Mammary epithelial cell (primary cell): ENCODE data around the gene CATSPER3.

Experiments used
- CTCF ChIP-seq, 2 donors: IDR thresholded peaks in 1 of 2; conservative IDR thresholded peaks in 1 of 2; 2 replicates each; pipeline ENCODE4 v1.5.1; 2011 to 2012; ENCODE audit warnings: inconsistent platforms in 2 of 2, low read length in 2 of 2, mild to moderate bottlenecking in 2 of 2, control low read depth in 1 of 2, low read depth in 1 of 2; ENCODE audit not compliant: insufficient read depth in 1 of 2; ENCODE audit errors: extremely low read depth in 1 of 2
- EZH2 ChIP-seq: IDR thresholded peaks from 2 replicates; pipeline ENCODE4 v1.6.1; 2012; ENCODE audit warnings: low read length, inconsistent platforms, borderline replicate concordance

- no peak for TF ChIP-seq CTCF (conservative IDR thresholded peaks at IDR 0.05 in 1 of 2, IDR thresholded peaks at IDR 0.05 in 1 of 2; ENCODE audit: extremely low read depth in 1 of 2, insufficient read depth in 1 of 2, low read depth in 1 of 2, low read length in 2 of 2)
- no peak for TF ChIP-seq EZH2
Observed at GRCh38 chr5:135034236-135034962, 66.7 kb downstream of the CATSPER3 start.
